Aorta (tissue), 5 donors: ENCODE results near the gene SPAG4. TPM values are rescaled to one million over a fixed set of nuclear protein-coding genes. Genes with fewer than 3 reads are reported as not detected.

Experiments used
- ATAC-seq: fragments of 200-7000 bp; cut with Tn5 transposase; one replicate; pipeline ENCODE4 v1.9.1; 2022; ENCODE audit warnings: moderate library complexity; ENCODE audit not compliant: low FRiP score
- DNase-seq, 2 donors: peaks; one replicate each; pipeline ENCODE4 v3.0.0-alpha.2; 2020
- H3K27ac ChIP-seq, 2 donors: one replicate each; pipeline ENCODE4 v1.5.1; 2013; ENCODE audit warnings: low read length in 2 of 2, mild to moderate bottlenecking in 2 of 2, moderate library complexity in 2 of 2, control low read depth in 1 of 2, inconsistent platforms in 1 of 2, low read depth in 1 of 2
- H3K27me3 ChIP-seq, 2 donors: one replicate each; pipeline ENCODE4 v1.6.1; 2013; ENCODE audit warnings: control low read depth in 1 of 2, low read length in 1 of 2, mild to moderate bottlenecking in 1 of 2, moderate library complexity in 1 of 2; ENCODE audit not compliant: insufficient read depth in 2 of 2, control insufficient read depth in 1 of 2
- H3K36me3 ChIP-seq, 2 donors: one replicate each; pipeline ENCODE4 v1.6.1; 2013; ENCODE audit warnings: control low read depth in 1 of 2, low read length in 1 of 2, mild to moderate bottlenecking in 1 of 2; ENCODE audit not compliant: insufficient read depth in 2 of 2, control insufficient read depth in 1 of 2
- H3K4me1 ChIP-seq, 2 donors: one replicate each; pipeline ENCODE4 v1.6.1; 2013; ENCODE audit warnings: low read length in 2 of 2, control low read depth in 1 of 2, mild to moderate bottlenecking in 1 of 2, moderate library complexity in 1 of 2; ENCODE audit not compliant: insufficient read depth in 2 of 2, control insufficient read depth in 1 of 2
- H3K4me3 ChIP-seq, 2 donors: one replicate each; pipeline ENCODE4 v1.5.1; 2013; ENCODE audit warnings: low read length in 2 of 2, control low read depth in 1 of 2, mild to moderate bottlenecking in 1 of 2
- H3K9me3 ChIP-seq: one replicate; pipeline ENCODE4 v1.6.1; 2013; ENCODE audit warnings: mild to moderate bottlenecking, low read length; ENCODE audit not compliant: control insufficient read depth
- WGBS, 2 donors: extraction: QIAGEN DNeasy Blood & Tissue Kit; methylation state at CpG; one replicate each; pipeline ENCODE4 v1.1.7; 2013; 5-methylcytosine and 5-hydroxymethylcytosine counted together
- intact Hi-C, 2 donors: fragments of 100-400 bp; cut with DNase I; formaldehyde crosslinking; loops; one replicate each; pipeline versions ENCODE4 v1.14.2 to v1.15.0; 2022
- polyA plus RNA-seq, 2 donors: library from polyadenylated mRNA; stranded (reverse); fragments of 200-250 nt; gene quantifications; one replicate each; pipeline ENCODE4 v1.2.3, GENCODE V29; 2013
- total RNA-seq, 2 donors: library from RNA; stranded (reverse); fragmentation: NEBNext Ultra II Directional; extraction: Animal tissue kit (Norgen Biotek cat#: 25700); gene quantifications; one replicate each; pipeline ENCODE4 v1.2.1, GENCODE V29; 2021
- donor health status: healthy with polysubstance abuse.
- donor health status: Bipolar disorder and iron deficiency.
- donor health status: DM: no; HTN: no; CAD: no.
- donor health status: DM: no; HTN: no; CAD: no.
- donor health status: DM: yes; HTN: yes; CAD: no.

SPAG4 gene
- total and polyA plus RNA-seq, 4 donors: 3.3 to 6.0 (median 3.6) TPM

GRCh38 chr20:35627121-35627520 lies 11.5 kb downstream of the SPAG4 start:
- Histone ChIP-seq H3K36me3 (peaks cover 5 to 14% of the 10 kb centered on the region in 2 donors), H3K9me3 (no peaks in the 10 kb centered on the region), H3K27me3 (no peaks in the 10 kb centered on the region), H3K4me1 (no peaks in the 10 kb centered on the region), H3K4me3 (no peak overlapping the region), H3K27ac (no peak overlapping the region)
- ATAC-seq (no peak), DNase-seq (no peak)
- 94 to 97% methylated on average over 8 of the region's 8 CpGs for WGBS, 2 donors
- intact Hi-C loops: no loop called here

DNA sequence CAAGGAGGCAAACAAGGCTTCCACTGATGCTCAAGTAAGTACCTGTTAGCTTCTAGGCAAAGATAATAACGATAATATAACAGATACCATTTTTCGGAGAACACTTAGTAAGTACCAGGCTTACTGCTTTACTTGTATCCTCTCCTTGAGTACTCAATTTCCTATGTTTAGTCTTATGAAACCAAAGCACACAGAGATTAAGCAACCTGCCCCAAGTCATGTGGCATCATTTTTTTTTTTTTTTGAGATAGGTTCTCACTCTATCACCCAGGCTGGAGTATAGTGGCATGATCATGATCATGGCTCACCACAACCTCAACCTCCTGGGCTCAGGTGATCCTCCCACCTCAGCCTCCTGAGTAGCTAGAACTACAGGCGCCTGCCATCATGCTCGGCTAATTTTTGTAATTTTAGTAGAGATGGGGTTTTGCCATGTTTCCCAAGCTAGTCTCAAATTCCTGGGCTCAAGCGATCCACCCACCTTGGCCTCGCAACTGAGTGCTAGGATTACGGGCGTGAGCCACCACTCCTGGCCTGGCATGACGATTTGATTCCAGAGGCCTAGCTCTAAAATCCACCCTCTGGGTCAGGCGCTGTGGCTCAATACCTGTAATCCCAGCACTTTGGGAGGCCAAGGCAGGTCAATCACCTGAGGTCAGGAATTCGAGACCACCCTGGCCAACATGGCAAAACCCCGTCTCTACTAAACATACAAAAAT lies 14.0 kb downstream of the SPAG4 start:
- Histone ChIP-seq H3K9me3 (no peaks in the 10 kb centered on the region), H3K27me3 (no peaks in the 10 kb centered on the region), H3K4me3 (no peak overlapping the region), H3K4me1 (no peaks in the 10 kb centered on the region), H3K27ac (no peak overlapping the region), H3K36me3 (peaks cover 5 to 14% of the 10 kb centered on the region in 2 donors)
- ATAC-seq (no peak), DNase-seq (no peak)
- intact Hi-C loops: no loop called here
- 93 to 95% methylated on average over 12 of the region's 12 CpGs for WGBS, 2 donors

- Histone ChIP-seq H3K4me3 (no peak overlapping the region), H3K9me3 (no peaks in the 10 kb centered on the region), H3K4me1 (no peaks in the 10 kb centered on the region), H3K27me3 (no peaks in the 10 kb centered on the region), H3K27ac (no peak overlapping the region), H3K36me3 (peaks cover 5 to 14% of the 10 kb centered on the region in 2 donors)
- no peak for DNase-seq
- intact Hi-C loops: no loop called here
- WGBS, 2 donors: 94 to 98% methylated on average over 4 of the region's 4 CpGs
- no peak for ATAC-seq
Measured at GRCh38 chr20:35630636-35631035, 15.0 kb downstream of the SPAG4 start.

GRCh38 chr20:35632539-35633115 lies 17.0 kb downstream of the SPAG4 start:
- Histone ChIP-seq H3K4me3 (no peak overlapping the region), H3K27ac (no peak overlapping the region), H3K27me3 (no peaks in the 10 kb centered on the region), H3K36me3 (peaks cover 2 to 8% of the 10 kb centered on the region in 2 donors), H3K9me3 (no peaks in the 10 kb centered on the region), H3K4me1 (no peaks in the 10 kb centered on the region)
- intact Hi-C loops: no loop called here
- DNase-seq: no peak
- 94 to 96% methylated on average over 13 of the region's 13 CpGs for WGBS, 2 donors
- ATAC-seq: no peak

DNA sequence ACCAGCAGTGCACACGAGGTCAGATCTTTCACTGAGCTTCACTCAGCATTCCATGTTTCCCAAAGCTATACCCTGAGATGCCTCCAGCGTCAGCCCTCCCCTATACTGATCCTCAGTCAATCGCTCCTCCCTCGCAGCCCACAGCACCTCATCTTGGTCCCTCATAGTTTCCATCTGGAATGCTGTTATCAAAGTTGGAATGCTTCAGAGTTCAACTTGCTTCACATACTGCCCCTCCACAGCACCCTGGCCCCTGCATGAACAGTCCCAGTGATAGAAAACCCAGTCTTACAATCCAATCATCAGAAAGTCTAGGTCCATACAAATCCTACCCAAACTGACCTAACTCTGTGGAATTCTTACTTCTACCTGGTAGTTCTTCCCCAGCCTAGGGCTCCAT lies 20.0 kb downstream of the SPAG4 start:
- Histone ChIP-seq H3K4me3 (no peak overlapping the region), H3K9me3 (no peaks in the 10 kb centered on the region), H3K36me3 (peaks cover 0 to 2% of the 10 kb centered on the region in 2 donors), H3K27ac (no peak overlapping the region), H3K4me1 (no peaks in the 10 kb centered on the region), H3K27me3 (no peaks in the 10 kb centered on the region)
- ATAC-seq (no peak), DNase-seq (no peak)
- WGBS, 2 donors: 42 to 49% methylated on average over 4 of the region's 4 CpGs
- intact Hi-C loops: no loop called here

GRCh38 chr20:35636095-35636494 lies 20.5 kb downstream of the SPAG4 start:
- DNase-seq: no peak
- Histone ChIP-seq H3K27ac (no peak overlapping the region), H3K4me3 (no peak overlapping the region), H3K27me3 (no peaks in the 10 kb centered on the region), H3K36me3 (no peaks in the 10 kb centered on the region), H3K9me3 (no peaks in the 10 kb centered on the region), H3K4me1 (no peaks in the 10 kb centered on the region)
- intact Hi-C loops: no loop called here
- no peak for ATAC-seq
- 59 to 70% methylated on average over 2 of the region's 2 CpGs for WGBS, 2 donors

DNA sequence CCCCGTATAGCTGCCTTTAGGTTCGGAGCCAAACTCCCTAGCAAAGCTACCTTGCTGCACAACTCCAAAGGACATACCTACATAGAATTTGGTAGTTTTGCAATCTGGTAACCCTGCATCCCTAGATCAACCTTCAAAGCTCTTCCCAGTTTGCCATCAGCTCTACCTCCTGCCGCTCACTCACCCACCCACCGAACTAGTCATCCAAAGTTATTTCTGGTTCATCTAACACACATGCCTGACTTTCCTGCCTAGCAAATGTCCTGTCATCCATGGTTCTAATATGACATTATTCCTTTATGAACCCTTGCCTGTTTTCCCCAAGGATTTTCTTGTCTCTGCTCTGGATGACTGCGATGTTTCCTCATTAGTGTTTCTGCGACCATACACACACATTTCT lies 21.6 kb downstream of the SPAG4 start:
- H3K27me3 ChIP-seq: no peaks in the 10 kb centered on the region
- no peak for DNase-seq
- no peaks in the 10 kb centered on the region for H3K4me1 ChIP-seq
- no peaks in the 10 kb centered on the region for H3K36me3 ChIP-seq
- ATAC-seq: no peak
- no peak overlapping the region for H3K27ac ChIP-seq
- no peaks in the 10 kb centered on the region for H3K9me3 ChIP-seq
- no peak overlapping the region for H3K4me3 ChIP-seq
- intact Hi-C loops: no loop called here
- WGBS, 2 donors: 85 to 89% methylated on average over 6 of the region's 6 CpGs

- H3K27me3 ChIP-seq: no peaks in the 10 kb centered on the region
- H3K4me1 ChIP-seq: no peaks in the 10 kb centered on the region
- ATAC-seq (no peak), DNase-seq (no peak)
- intact Hi-C loops: no loop called here
- H3K9me3 ChIP-seq: no peaks in the 10 kb centered on the region
- WGBS, 2 donors: 57 to 58% methylated on average over 2 of the region's 2 CpGs
- H3K4me3 ChIP-seq: no peak overlapping the region
- no peaks in the 10 kb centered on the region for H3K36me3 ChIP-seq
- no peak overlapping the region for H3K27ac ChIP-seq
Measured at GRCh38 chr20:35638751-35639150, 23.1 kb downstream of the SPAG4 start.

GRCh38 chr20:35640724-35641123 lies 25.1 kb downstream of the SPAG4 start:
- no peaks in the 10 kb centered on the region for H3K4me1 ChIP-seq
- DNase-seq: no peak
- no peaks in the 10 kb centered on the region for H3K27me3 ChIP-seq
- intact Hi-C loops: no loop called here
- WGBS, 2 donors: 78 to 80% methylated on average over 3 of the region's 3 CpGs
- no peak overlapping the region for H3K27ac ChIP-seq
- ATAC-seq: no peak
- no peaks in the 10 kb centered on the region for H3K9me3 ChIP-seq
- no peaks in the 10 kb centered on the region for H3K36me3 ChIP-seq
- no peak overlapping the region for H3K4me3 ChIP-seq
